KOPT-K1 (cell line): ENCODE measurements around the gene LAMTOR5.
A peak's percentile ranks its signal among the peaks of the same experiment; 100 is the strongest.

Experiments used
- H3K27ac ChIP-seq: fragments of 200-600 bp; sonication (generic); 2 replicates; pipeline ENCODE4 v1.5.1; 2016; ENCODE audit warnings: antibody characterized with exemption, mild to moderate bottlenecking, low read depth, low read length; ENCODE audit not compliant: poor library complexity, severe bottlenecking
- H3K36me3 ChIP-seq: fragments of 200-600 bp; sonication (generic); 2 replicates; pipeline ENCODE4 v1.5.1; 2017; ENCODE audit warnings: antibody characterized with exemption, mild to moderate bottlenecking, low read length, moderate library complexity; ENCODE audit not compliant: insufficient read depth
- H3K9me3 ChIP-seq: fragments of 200-600 bp; sonication (generic); 2 replicates; pipeline ENCODE4 v1.5.1; 2017; ENCODE audit warnings: antibody characterized with exemption, low read length, mild to moderate bottlenecking; ENCODE audit not compliant: insufficient read depth, poor library complexity, severe bottlenecking

The LAMTOR5 gene

GRCh38 chr1:110387048-110387754, 20.3 kb downstream of the LAMTOR5 start:
- Histone ChIP-seq H3K9me3 (no peaks in the 10 kb centered on the region), H3K27ac (no peak overlapping the region), H3K36me3 (peaks cover 33% of the 10 kb centered on the region)

GRCh38 chr1:110385369-110385768, 22.1 kb downstream of the LAMTOR5 start:
- Histone ChIP-seq H3K27ac (no peak overlapping the region), H3K36me3 (peaks cover 49% of the 10 kb centered on the region), H3K9me3 (no peaks in the 10 kb centered on the region)

- no peaks in the 10 kb centered on the region for H3K9me3 ChIP-seq
- peaks cover 55% of the 10 kb centered on the region for H3K36me3 ChIP-seq
- H3K27ac ChIP-seq: peak overlapping the region; percentile 55
These were observed 22.7 kb downstream of the LAMTOR5 start for GRCh38 chr1:110384581-110385321.

- peak overlapping the region; percentile 55 for H3K27ac ChIP-seq
- H3K36me3 ChIP-seq: peaks cover 64% of the 10 kb centered on the region
- no peaks in the 10 kb centered on the region for H3K9me3 ChIP-seq
These were observed 24.1 kb downstream of the LAMTOR5 start for GRCh38 chr1:110383251-110383990.

- peaks cover 69% of the 10 kb centered on the region for H3K36me3 ChIP-seq
- no peak overlapping the region for H3K27ac ChIP-seq
- H3K9me3 ChIP-seq: no peaks in the 10 kb centered on the region
These were observed 26.7 kb downstream of the LAMTOR5 start for GRCh38 chr1:110380672-110381283.

- Histone ChIP-seq H3K9me3 (no peaks in the 10 kb centered on the region), H3K27ac (no peak overlapping the region), H3K36me3 (peaks cover 98% of the 10 kb centered on the region)
These were observed 32.0 kb downstream of the LAMTOR5 start for GRCh38 chr1:110375490-110375889.

- Histone ChIP-seq H3K27ac (no peak overlapping the region), H3K36me3 (peaks cover 99% of the 10 kb centered on the region), H3K9me3 (no peaks in the 10 kb centered on the region)
These were observed 36.7 kb downstream of the LAMTOR5 start for GRCh38 chr1:110370827-110371226.

- Histone ChIP-seq H3K36me3 (peaks cover 97% of the 10 kb centered on the region), H3K9me3 (no peaks in the 10 kb centered on the region), H3K27ac (no peak overlapping the region)
These were observed 43.3 kb downstream of the LAMTOR5 start for GRCh38 chr1:110364221-110364620.

- Histone ChIP-seq H3K27ac (no peak overlapping the region), H3K36me3 (peaks cover 98% of the 10 kb centered on the region), H3K9me3 (no peaks in the 10 kb centered on the region)
These were observed 45.6 kb downstream of the LAMTOR5 start for GRCh38 chr1:110361856-110362255.

GRCh38 chr1:110360431-110360830, 47.1 kb downstream of the LAMTOR5 start:
- H3K36me3 ChIP-seq: peaks cover 98% of the 10 kb centered on the region
- H3K27ac ChIP-seq: no peak overlapping the region
- no peaks in the 10 kb centered on the region for H3K9me3 ChIP-seq

GRCh38 chr1:110356379-110356778, 51.1 kb downstream of the LAMTOR5 start:
- H3K36me3 ChIP-seq: peaks cover 98% of the 10 kb centered on the region

GRCh38 chr1:110355321-110355720, 52.2 kb downstream of the LAMTOR5 start:
- peaks cover 98% of the 10 kb centered on the region for H3K36me3 ChIP-seq
- H3K27ac ChIP-seq: no peak overlapping the region
- H3K9me3 ChIP-seq: no peaks in the 10 kb centered on the region

More at GRCh38 chr1:110356379-110356778, 51.1 kb downstream of the LAMTOR5 start:
- no peak overlapping the region for H3K27ac ChIP-seq
- H3K9me3 ChIP-seq: no peaks in the 10 kb centered on the region
